ENCODE results near the gene RELB.
"Not testable (repeated sequence)": the region's sequence is repeated elsewhere in the genome, so short reads cannot be mapped to it uniquely, and the experiment has no call there.

Gene RELB

GRCh38 chr19:44968118-44968517 is 33.1 kb upstream of the RELB start:
- Histone ChIP-seq H3K4me1 (ENCODE audit: control insufficient read depth, insufficient read depth, low read length, unreplicated experiment) (no peaks in the 10 kb centered on the region), H3K79me2 (ENCODE audit: control insufficient read depth, insufficient read depth, low read length, unreplicated experiment) (no peaks in the 10 kb centered on the region), H3K36me3 (ENCODE audit: insufficient read depth, low read length) (no peaks in the 10 kb centered on the region)

GRCh38 chr19:44968670-44969069 is 32.6 kb upstream of the RELB start:
- no peaks in the 10 kb centered on the region for H3K4me1 ChIP-seq (ENCODE audit: control insufficient read depth, insufficient read depth, low read length, unreplicated experiment)
- no peak overlapping the region for H3K27ac ChIP-seq (ENCODE audit: low read depth, low read length)
- H3K36me3 ChIP-seq (ENCODE audit: insufficient read depth, low read length), result no peaks in the 10 kb centered on the region
- no peak overlapping the region for H3K4me3 ChIP-seq (ENCODE audit: low read depth, low read length)
- H3K79me2 ChIP-seq (ENCODE audit: control insufficient read depth, insufficient read depth, low read length, unreplicated experiment), result no peaks in the 10 kb centered on the region
- H2AFZ ChIP-seq (ENCODE audit: low read length, unreplicated experiment), result no peak overlapping the region
- H3K27me3 ChIP-seq (ENCODE audit: insufficient read depth, low read length), result no peaks in the 10 kb centered on the region

More at GRCh38 chr19:44968118-44968517, 33.1 kb upstream of the RELB start:
- Histone ChIP-seq H2AFZ (ENCODE audit: low read length, unreplicated experiment) (no peak overlapping the region), H3K27ac (ENCODE audit: low read depth, low read length) (no peak overlapping the region), H3K4me3 (ENCODE audit: low read depth, low read length) (no peak overlapping the region), H3K27me3 (ENCODE audit: insufficient read depth, low read length) (no peaks in the 10 kb centered on the region)

GRCh38 chr19:44969437-44969836 is 31.8 kb upstream of the RELB start:
- Histone ChIP-seq H3K4me3 (ENCODE audit: low read depth, low read length) (no peak overlapping the region), H3K36me3 (ENCODE audit: insufficient read depth, low read length) (no peaks in the 10 kb centered on the region), H3K79me2 (ENCODE audit: control insufficient read depth, insufficient read depth, low read length, unreplicated experiment) (no peaks in the 10 kb centered on the region), H2AFZ (ENCODE audit: low read length, unreplicated experiment) (no peak overlapping the region), H3K27me3 (ENCODE audit: insufficient read depth, low read length) (no peaks in the 10 kb centered on the region), H3K4me1 (ENCODE audit: control insufficient read depth, insufficient read depth, low read length, unreplicated experiment) (no peaks in the 10 kb centered on the region), H3K27ac (ENCODE audit: low read depth, low read length) (no peak overlapping the region)

GRCh38 chr19:44971451-44971850 is 29.8 kb upstream of the RELB start:
- H3K4me3 ChIP-seq (ENCODE audit: low read depth, low read length); H3K79me2 ChIP-seq (ENCODE audit: control insufficient read depth, insufficient read depth, low read length, unreplicated experiment); H2AFZ ChIP-seq (ENCODE audit: low read length, unreplicated experiment); H3K27me3 ChIP-seq (ENCODE audit: insufficient read depth, low read length); H3K27ac ChIP-seq (ENCODE audit: low read depth, low read length); H3K4me1 ChIP-seq (ENCODE audit: control insufficient read depth, insufficient read depth, low read length, unreplicated experiment); H3K36me3 ChIP-seq (ENCODE audit: insufficient read depth, low read length): not testable (repeated sequence)

GRCh38 chr19:44972802-44973201 is 28.5 kb upstream of the RELB start:
- Histone ChIP-seq H3K4me3 (ENCODE audit: low read depth, low read length) (no peak overlapping the region), H3K4me1 (ENCODE audit: control insufficient read depth, insufficient read depth, low read length, unreplicated experiment) (no peaks in the 10 kb centered on the region), H3K36me3 (ENCODE audit: insufficient read depth, low read length) (no peaks in the 10 kb centered on the region), H2AFZ (ENCODE audit: low read length, unreplicated experiment) (no peak overlapping the region), H3K27me3 (ENCODE audit: insufficient read depth, low read length) (no peaks in the 10 kb centered on the region), H3K79me2 (ENCODE audit: control insufficient read depth, insufficient read depth, low read length, unreplicated experiment) (no peaks in the 10 kb centered on the region), H3K27ac (ENCODE audit: low read depth, low read length) (no peak overlapping the region)

- H3K27me3 ChIP-seq (ENCODE audit: insufficient read depth, low read length), result no peaks in the 10 kb centered on the region
- H2AFZ ChIP-seq (ENCODE audit: low read length, unreplicated experiment), result no peak overlapping the region
- H3K27ac ChIP-seq (ENCODE audit: low read depth, low read length), result no peak overlapping the region
- H3K4me1 ChIP-seq (ENCODE audit: control insufficient read depth, insufficient read depth, low read length, unreplicated experiment), result no peaks in the 10 kb centered on the region
- H3K4me3 ChIP-seq (ENCODE audit: low read depth, low read length), result no peak overlapping the region
- no peaks in the 10 kb centered on the region for H3K79me2 ChIP-seq (ENCODE audit: control insufficient read depth, insufficient read depth, low read length, unreplicated experiment)
- H3K36me3 ChIP-seq (ENCODE audit: insufficient read depth, low read length), result no peaks in the 10 kb centered on the region
These were observed 27.1 kb upstream of the RELB start for GRCh38 chr19:44973982-44974735.

- H3K4me1 ChIP-seq (ENCODE audit: control insufficient read depth, insufficient read depth, low read length, unreplicated experiment), result no peaks in the 10 kb centered on the region
- H3K36me3 ChIP-seq (ENCODE audit: insufficient read depth, low read length), result no peaks in the 10 kb centered on the region
- H3K4me3 ChIP-seq (ENCODE audit: low read depth, low read length), result no peak overlapping the region
- H3K27ac ChIP-seq (ENCODE audit: low read depth, low read length), result no peak overlapping the region
- H2AFZ ChIP-seq (ENCODE audit: low read length, unreplicated experiment), result no peak overlapping the region
- H3K79me2 ChIP-seq (ENCODE audit: control insufficient read depth, insufficient read depth, low read length, unreplicated experiment), result no peaks in the 10 kb centered on the region
- H3K27me3 ChIP-seq (ENCODE audit: insufficient read depth, low read length), result no peaks in the 10 kb centered on the region
These were observed 26.4 kb upstream of the RELB start for GRCh38 chr19:44974857-44975256.

- H3K27ac ChIP-seq (ENCODE audit: low read depth, low read length), result no peak overlapping the region
- no peak overlapping the region for H3K4me3 ChIP-seq (ENCODE audit: low read depth, low read length)
- H3K79me2 ChIP-seq (ENCODE audit: control insufficient read depth, insufficient read depth, low read length, unreplicated experiment), result no peaks in the 10 kb centered on the region
- H3K27me3 ChIP-seq (ENCODE audit: insufficient read depth, low read length), result no peaks in the 10 kb centered on the region
- no peaks in the 10 kb centered on the region for H3K36me3 ChIP-seq (ENCODE audit: insufficient read depth, low read length)
- H3K4me1 ChIP-seq (ENCODE audit: control insufficient read depth, insufficient read depth, low read length, unreplicated experiment), result no peaks in the 10 kb centered on the region
- H2AFZ ChIP-seq (ENCODE audit: low read length, unreplicated experiment), result no peak overlapping the region
These were observed 25.8 kb upstream of the RELB start for GRCh38 chr19:44975444-44975843.

GRCh38 chr19:44984005-44984404 is 17.3 kb upstream of the RELB start:
- H3K27me3 ChIP-seq (ENCODE audit: insufficient read depth, low read length), result no peaks in the 10 kb centered on the region
- no peak overlapping the region for H3K27ac ChIP-seq (ENCODE audit: low read depth, low read length)
- H3K36me3 ChIP-seq (ENCODE audit: insufficient read depth, low read length), result no peaks in the 10 kb centered on the region
- H3K4me1 ChIP-seq (ENCODE audit: control insufficient read depth, insufficient read depth, low read length, unreplicated experiment), result no peaks in the 10 kb centered on the region
- no peak overlapping the region for H3K4me3 ChIP-seq (ENCODE audit: low read depth, low read length)
- no peaks in the 10 kb centered on the region for H3K79me2 ChIP-seq (ENCODE audit: control insufficient read depth, insufficient read depth, low read length, unreplicated experiment)
- H2AFZ ChIP-seq (ENCODE audit: low read length, unreplicated experiment), result no peak overlapping the region

GRCh38 chr19:44985445-44985844 is 15.8 kb upstream of the RELB start:
- H3K4me1 ChIP-seq (ENCODE audit: control insufficient read depth, insufficient read depth, low read length, unreplicated experiment), result no peaks in the 10 kb centered on the region
- no peaks in the 10 kb centered on the region for H3K79me2 ChIP-seq (ENCODE audit: control insufficient read depth, insufficient read depth, low read length, unreplicated experiment)
- H3K4me3 ChIP-seq (ENCODE audit: low read depth, low read length), result no peak overlapping the region
- H3K36me3 ChIP-seq (ENCODE audit: insufficient read depth, low read length), result no peaks in the 10 kb centered on the region
- no peak overlapping the region for H3K27ac ChIP-seq (ENCODE audit: low read depth, low read length)
- no peaks in the 10 kb centered on the region for H3K27me3 ChIP-seq (ENCODE audit: insufficient read depth, low read length)
- H2AFZ ChIP-seq (ENCODE audit: low read length, unreplicated experiment), result no peak overlapping the region

GRCh38 chr19:44986389-44986788 is 14.9 kb upstream of the RELB start:
- Histone ChIP-seq H3K36me3 (ENCODE audit: insufficient read depth, low read length) (no peaks in the 10 kb centered on the region), H3K27ac (ENCODE audit: low read depth, low read length) (no peak overlapping the region)

More at GRCh38 chr19:44986389-44986788, 14.9 kb upstream of the RELB start:
- no peak overlapping the region for H3K4me3 ChIP-seq (ENCODE audit: low read depth, low read length)
- no peaks in the 10 kb centered on the region for H3K4me1 ChIP-seq (ENCODE audit: control insufficient read depth, insufficient read depth, low read length, unreplicated experiment)
- no peaks in the 10 kb centered on the region for H3K79me2 ChIP-seq (ENCODE audit: control insufficient read depth, insufficient read depth, low read length, unreplicated experiment)
- H2AFZ ChIP-seq (ENCODE audit: low read length, unreplicated experiment), result no peak overlapping the region
- H3K27me3 ChIP-seq (ENCODE audit: insufficient read depth, low read length), result no peaks in the 10 kb centered on the region

All from ACC112 (cell line).